Stimulated activated CD8-positive, alpha-beta memory T cell treated with anti-CD3 and anti-CD28 coated beads, Interleukin-4, amount 100 ng/mL, for 1 hour (primary cell): ENCODE measurements around the gene URI1.

Source experiments
- DNase-seq, 2 donors: peaks; one replicate each; pipeline ENCODE4 v3.0.0-alpha.2; 2020; ENCODE audit warnings: low read depth in 2 of 2, low spot score in 1 of 2

URI1 gene

DNA sequence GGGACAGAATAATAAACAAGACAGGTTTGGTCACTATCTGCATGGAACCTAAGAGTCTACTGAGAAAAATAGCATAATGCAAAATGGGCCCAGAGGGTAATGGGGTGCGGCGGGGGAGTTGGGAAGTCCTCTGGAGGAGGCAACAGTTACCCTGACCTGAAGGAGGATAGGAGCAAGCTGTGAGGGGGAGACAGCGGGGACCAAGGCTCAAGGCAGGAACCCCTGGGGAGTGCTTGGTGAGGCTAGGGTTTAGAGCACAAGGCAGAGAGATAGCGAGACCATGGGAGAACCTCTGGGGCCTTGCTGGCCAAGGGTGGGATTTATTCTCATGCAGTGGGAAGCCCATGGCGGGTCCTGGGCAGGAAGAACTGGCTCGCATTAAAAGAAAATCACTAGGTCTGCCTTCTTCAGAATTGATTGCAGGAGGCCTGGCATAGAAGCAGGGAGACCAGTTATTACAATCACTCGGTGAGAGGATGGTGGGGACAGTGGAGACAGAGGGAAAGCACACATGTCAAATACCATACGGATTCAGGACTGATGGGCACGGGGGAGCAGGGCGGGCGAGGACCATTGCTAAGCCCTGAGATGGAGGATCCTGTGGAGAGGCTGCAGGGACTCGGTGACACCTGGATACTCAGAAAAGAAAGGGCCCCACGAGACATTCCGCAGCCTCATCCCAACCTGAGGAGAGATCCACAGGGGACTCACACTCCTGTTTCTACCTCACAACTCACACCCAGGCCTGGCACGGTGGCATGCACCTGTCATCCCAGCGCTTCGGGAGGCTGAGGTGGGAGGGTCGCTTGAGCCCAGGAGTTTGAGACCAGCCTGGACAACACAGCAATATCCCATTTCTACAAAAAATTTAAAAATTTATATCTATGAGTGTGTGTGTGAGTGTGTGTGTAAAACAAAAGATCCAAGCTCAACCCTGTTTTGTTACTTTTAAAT lies 110.4 kb downstream of the URI1 start:
- DNase-seq, result no peak

DNA sequence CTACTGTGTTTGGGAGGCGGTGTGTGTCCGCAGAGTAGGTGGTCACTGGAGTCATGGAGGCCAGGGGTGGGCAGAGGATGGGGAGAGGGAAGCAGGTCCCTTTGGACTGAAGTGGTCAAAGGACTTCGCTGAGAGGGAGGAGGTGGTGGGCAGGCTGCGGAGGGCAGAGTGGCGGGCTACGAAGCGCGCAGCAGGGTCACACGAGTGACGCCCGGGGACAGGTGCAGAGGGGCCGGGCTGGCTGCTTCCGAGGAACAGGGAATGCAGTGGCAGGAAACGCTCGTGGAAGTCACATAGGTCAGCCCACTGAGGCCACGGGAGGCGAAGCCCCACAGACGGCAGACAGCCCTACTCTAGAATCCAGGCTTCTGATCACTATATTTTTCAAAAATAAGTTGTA lies 111.5 kb downstream of the URI1 start:
- no peak for DNase-seq

- no peak for DNase-seq
Observed at GRCh38 chr19:30054210-30054609, 112.2 kb downstream of the URI1 start.

DNA sequence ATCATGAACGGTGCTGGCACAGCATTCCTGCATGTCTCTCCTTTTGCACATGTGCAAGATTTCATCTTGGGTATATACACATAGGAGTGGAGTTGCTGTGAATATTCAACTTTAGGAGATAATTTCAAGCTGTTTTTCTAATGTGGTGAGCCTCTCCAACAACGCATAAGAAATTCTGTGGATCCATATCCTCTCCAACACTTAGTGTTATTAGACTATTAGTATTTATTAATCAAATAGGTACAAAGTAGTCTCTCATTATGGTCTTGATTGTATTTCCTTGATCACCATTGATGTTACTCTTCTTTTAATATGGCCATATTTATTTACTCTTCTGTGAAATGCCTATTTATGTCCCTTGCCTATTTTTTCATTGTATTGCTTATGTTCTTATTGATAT lies 114.5 kb downstream of the URI1 start:
- no peak for DNase-seq

DNA sequence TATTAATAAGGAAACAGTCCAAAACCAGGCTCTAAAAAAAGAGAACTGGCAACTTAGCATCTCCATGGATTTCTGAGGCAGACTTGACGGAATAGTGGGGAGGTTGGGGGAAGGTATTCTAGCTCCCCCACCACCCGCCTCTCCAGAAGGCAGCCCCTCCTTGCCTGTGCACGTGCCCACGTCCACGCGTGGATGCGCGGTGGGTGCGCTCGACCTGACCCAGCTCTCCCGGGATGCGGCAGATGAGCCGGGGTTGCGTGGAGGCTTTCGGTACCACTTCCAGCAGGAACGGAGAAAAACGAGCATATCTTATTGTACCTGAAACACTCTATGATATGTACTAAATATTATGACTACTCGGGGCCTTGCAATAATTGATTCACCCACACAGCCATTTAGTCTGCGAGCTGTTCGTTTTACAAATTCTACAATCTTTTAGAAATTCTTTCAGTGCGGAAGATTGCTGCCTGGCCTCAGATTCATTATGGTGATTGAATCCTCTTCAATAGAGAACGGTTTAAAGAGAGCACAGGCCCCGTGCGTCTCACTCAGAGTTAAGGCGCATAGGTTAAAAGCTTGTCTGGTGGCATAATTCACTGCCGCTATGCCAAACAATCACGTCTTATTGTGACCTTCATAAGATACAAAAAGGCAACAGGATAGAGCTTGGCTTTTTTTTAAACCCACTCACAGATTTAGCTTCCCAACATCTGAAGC lies 117.9 kb downstream of the URI1 start:
- no peak for DNase-seq

- DNase-seq, result no peak
Observed at GRCh38 chr19:30060531-30061222, 118.6 kb downstream of the URI1 start.

GRCh38 chr19:30061223-30062064 lies 119.4 kb downstream of the URI1 start:
- DNase-seq, result no peak

- no peak for DNase-seq
Observed at GRCh38 chr19:30062065-30062906, 120.2 kb downstream of the URI1 start.

DNA sequence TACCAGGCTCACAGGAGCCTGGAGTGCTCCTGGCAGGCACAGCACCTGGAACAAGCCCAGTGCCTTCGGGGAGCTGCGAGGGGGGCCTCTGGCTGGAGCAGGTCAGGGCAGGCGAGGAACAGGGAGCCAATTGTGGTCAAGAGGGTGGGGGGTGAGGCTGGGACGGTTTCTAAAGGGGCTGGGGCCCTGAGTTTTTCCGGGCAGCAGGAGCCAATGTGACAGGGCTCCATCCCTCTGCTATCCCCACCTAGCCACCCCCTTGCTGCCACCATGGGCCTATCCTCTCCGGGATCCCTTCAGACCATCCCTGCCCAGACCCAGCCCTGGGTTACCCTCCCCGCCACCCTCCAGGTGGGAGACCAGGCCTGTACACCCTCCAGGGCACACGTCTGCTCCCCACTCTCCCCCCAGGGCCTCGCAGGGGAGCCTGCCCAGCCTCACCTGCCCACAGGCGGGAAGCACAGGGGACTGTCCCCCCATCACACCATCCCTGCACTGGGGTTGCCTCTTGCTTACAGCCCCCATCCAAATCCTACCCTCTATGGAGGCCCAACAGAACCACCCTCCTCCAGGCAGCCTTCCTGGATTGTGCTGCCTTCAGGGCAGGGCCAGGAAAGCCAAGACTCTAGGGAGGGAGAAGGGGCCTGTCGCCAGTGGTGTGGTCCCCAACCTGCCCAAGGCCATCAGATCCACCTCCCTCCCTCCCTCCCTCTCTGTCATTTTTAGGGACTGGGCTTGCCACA lies 121.0 kb downstream of the URI1 start:
- DNase-seq, result no peak

DNA sequence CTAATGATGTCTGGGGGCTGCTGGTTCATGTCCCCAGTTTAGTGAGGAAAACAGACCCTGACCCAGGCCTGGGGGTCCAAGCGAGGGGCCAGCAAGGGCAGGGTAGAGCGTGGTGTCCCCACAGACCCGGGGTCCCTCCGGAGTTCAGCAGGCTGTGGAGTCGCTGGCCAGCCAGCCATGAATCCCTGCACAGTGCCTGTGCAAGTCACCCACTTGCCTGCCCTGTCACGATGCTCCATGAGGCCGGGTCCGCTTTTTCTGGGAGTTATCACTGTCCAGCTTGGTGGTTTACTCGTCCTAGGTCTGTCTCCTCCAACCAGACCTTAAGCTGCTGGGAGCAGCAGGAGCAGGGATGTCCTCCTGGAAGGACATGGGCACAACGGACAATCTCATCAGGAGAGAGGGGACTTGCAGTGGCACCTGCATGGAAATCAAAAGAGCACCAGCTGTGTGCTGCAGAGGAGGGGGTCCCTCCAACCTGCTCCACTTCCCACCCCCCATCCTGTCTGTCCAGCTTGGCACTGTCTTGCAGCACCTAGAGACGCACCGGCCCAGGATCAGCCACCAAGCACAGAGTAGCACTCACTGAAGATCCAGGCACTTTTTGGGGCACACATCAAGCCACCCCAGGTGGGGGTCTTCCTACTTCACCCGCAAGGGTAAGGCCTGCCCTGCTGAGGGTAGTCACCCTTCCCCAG lies 121.8 kb downstream of the URI1 start:
- no peak for DNase-seq

DNA sequence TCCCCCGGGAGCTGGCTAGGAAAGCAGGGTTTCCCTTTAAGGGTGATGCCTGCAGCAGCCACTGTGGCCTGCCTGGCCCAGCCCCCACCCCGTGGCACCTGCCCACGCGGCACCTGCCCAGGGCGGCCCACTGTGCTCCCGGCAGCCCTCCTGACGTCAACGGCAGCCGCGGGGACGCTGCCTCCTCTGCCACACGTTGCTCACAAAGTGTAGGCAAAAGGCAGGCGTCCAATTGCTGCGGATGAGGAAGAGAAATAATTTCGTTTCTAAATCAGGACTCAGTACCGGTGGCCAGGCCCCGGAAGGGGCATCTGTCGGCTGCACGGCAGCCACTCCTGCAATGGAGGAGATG lies 122.3 kb downstream of the URI1 start:
- no peak for DNase-seq

GRCh38 chr19:30064771-30065494 lies 122.9 kb downstream of the URI1 start:
- no peak for DNase-seq

DNA sequence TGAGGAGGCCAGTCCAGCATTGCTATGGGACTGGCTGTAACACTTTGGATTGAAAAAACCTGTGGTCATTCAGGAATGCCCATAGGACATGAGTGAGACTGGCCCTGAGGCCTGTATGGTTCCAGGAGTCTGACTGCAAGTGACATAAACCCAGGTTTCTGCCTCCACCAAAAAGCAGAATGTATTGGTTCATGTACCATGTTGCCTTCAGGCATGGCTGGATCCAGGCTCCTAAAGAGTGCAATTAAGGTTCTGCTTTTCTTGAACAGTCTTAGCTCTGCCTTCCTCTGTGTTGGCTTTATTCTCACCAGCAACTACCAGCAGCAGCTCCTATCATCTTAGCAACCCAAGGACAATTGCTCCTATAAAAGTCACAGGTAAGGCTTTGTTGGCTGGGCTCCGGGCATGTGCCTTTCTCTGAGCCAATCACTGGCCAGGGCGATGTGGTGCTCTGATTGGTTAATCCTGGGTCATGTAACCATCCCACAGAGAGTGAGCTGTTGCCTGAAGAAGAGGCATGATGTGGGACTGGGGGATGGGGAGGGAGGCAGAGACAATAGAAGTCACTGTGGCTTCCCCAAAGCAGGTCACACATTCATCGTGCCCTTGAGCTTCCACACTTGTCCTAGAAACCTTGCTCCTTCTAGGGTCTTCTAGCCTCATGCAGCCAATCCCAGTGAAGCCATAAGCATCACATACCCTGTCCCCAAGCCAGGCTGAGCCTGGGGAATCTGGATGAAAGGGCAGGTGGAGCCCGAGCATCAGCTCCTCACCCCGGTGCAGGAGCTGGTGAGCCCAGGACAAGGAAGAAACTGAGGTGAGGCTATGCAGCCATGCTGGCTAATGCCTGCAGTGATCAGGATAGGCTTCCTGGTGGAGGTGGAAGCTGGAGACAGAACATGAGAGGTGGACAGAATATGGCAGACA lies 123.9 kb downstream of the URI1 start:
- no peak for DNase-seq
